Posterior cingulate gyrus (tissue), 11 donors: ENCODE measurements around the gene TAPBP.
A peak's percentile ranks its signal among the peaks of the same experiment; 100 is the strongest.
"Not testable (repeated sequence)": the region's sequence is repeated elsewhere in the genome, so short reads cannot be mapped to it uniquely, and the experiment has no call there.

Experiments used
- DNase-seq, 10 donors: peaks; one replicate each; pipeline versions ENCODE4 v3.0.0 to v3.0.0-alpha.2; 2020 to 2021; ENCODE audit warnings: mixed read lengths in 3 of 10
- intact Hi-C: fragments of 100-400 bp; cut with DNase I; formaldehyde crosslinking; loops from one replicate; pipeline ENCODE4 v1.15.1; 2023

The TAPBP gene

GRCh38 chr6:33279971-33280511, 33.8 kb downstream of the TAPBP start:
- intact Hi-C loops, result no loop called here

DNA sequence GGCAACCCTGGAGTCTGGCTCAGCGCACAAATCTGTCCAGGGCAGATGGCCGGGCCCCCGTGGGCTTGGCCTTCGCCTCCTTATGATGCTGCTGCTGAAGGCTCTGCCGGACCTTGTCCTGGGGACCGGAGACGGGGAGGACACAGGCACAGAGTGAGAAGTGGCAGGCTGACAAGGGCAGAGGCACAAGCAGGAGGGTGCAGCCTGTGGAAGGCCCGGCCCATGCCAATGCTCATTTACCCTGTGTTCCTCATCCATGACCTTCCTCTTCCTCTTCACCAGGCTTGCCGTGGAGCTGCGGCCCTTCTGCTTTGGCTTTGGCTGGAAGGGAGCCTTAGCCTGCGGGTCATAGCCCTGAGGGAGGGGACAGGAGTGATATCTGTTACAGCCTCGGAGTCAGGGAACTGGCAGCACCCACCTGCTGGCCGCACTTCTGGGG, 34.6 kb downstream of the TAPBP start:
- no peak for DNase-seq
- intact Hi-C loops, result no loop called here

More at GRCh38 chr6:33279971-33280511, 33.8 kb downstream of the TAPBP start:
- no peak for DNase-seq

DNA sequence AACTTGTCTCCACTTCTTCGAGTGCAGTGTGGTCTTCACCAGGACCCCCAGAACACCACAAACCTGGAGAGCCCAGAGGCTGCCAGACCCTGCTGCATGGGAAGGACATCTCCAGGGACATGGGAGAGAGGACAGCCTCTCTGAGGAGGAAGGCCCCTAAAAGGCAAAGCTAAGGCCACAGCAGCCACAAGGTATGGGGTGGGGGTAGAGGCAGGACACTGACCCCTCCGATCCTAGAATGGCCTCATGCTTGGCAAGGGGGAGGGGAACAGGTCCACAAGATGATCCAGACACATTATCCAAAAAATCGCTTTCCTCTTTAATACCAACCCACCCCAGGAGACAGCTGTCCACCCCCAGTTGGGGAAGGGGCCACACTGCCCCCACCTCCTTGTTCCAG, 35.1 kb downstream of the TAPBP start:
- intact Hi-C loops, result no loop called here

DNA sequence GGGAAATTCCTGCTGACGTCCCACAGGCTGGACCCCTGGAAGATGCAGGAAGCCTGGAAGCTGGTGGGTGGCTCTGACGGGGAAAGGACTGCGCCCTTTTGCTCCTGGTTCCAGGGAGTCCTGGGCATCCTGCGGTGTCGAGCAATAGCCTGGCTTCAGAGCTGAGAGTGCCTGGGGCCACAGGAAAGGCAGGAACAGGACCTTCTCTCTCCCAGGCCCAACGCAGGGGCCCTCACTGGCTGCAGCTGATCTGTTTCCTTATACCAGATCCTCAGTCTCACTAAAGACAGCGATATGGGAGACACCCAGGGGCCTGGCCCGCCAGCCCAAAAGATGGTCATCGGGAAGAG, 35.5 kb downstream of the TAPBP start:
- intact Hi-C loops, result no loop called here
- no peak for DNase-seq

More for the DNA sequence above, 35.1 kb downstream of the TAPBP start:
- no peak for DNase-seq

- DNase-seq, result peak in 3 of 10 donors; percentile 73 to 84 (median 84)
- intact Hi-C loops, result no loop called here
Measured at GRCh38 chr6:33277663-33278391, 36.1 kb downstream of the TAPBP start.

- DNase-seq, result peak; percentile 28 to 93 (median 54)
- intact Hi-C loops, result no loop called here
Measured at GRCh38 chr6:33276864-33277662, 36.8 kb downstream of the TAPBP start, which contains the start of gene B3GALT4. Gene B3GALT4, plus strand, starts transcription at chr6:33277123. Its CDS starts 297 bp downstream, at chr6:33277420.

DNA sequence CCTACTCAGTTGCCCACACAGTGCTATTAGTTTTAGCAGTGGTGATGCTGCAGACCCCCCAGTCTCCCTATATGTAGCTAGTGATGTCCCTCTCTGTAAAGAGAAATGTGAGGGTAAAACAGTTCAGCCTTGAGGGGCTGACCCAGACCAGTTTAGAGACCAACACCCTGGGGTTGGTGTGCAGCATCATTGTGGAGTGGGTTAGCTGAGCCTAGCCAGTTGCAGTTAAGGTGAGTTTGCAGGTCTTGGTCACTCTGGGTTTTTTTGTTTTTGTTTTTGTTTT, 37.4 kb downstream of the TAPBP start:
- DNase-seq, result no peak
- intact Hi-C loops, result no loop called here

DNA sequence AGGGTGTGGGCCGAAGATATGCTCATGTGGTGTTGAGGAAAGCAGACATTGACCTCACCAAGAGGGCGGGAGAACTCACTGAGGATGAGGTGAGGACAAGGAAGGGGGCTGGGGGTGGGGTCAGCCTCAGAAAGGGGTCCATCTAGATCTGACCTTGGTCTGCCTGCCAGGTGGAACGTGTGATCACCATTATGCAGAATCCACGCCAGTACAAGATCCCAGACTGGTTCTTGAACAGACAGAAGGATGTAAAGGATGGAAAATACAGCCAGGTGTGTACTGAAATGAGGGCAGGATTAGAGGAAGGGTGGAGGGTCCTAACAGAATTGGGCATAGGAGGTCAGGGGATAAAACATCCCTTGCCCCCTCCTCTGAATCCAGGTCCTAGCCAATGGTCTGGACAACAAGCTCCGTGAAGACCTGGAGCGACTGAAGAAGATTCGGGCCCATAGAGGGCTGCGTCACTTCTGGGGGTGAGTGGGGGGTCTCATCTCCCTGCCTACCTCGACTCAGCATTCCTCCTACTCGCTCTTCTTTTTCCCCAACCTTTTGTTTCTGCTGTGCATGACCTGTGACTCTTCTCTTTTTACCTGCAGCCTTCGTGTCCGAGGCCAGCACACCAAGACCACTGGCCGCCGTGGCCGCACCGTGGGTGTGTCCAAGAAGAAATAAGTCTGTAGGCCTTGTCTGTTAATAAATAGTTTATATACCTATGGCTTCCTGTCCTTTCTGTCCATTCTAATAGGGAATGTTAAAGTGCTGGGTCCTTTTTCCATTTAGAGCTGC, 37.9 kb downstream of the TAPBP start:
- DNase-seq, intact Hi-C loops: not testable (repeated sequence)

- DNase-seq, result no peak
- intact Hi-C loops, result no loop called here
Measured at GRCh38 chr6:33273924-33274902, 39.7 kb downstream of the TAPBP start.

DNA sequence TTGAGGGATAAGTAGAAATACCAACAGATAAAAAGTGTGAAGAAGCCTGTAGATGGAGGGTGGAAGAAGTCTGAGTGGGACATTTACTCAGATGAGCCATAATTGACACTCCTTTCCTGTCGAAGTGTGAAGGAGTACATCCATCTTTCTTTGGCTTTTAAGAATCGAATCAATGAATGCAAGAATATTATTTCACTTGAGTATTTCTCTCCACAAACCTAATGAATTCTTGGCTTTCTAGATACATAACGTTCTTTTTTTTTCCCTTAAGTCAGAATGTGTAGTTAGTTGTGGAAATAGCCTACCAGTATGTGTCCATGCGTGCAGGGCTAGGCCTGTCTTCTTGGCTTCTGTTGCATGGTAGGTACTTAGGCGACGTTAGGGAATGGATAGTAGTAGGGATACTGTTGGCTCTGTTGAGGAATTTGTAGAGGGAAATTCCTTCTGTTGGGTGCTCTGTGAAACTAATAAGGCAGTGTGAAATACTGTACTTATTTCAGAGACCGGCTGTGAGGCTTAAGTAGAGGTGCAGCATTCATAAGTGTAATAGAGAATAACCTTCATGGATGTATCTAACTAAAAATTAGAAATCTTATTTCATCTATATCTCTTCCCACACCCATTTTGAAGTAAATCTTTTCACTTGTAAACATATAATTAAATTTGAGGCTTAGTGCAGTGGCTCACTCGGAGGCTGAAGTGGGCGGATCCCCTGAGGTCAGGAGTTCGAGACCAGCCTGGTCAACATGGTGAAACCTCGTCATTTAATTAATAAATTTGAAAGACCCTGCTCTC, 40.6 kb downstream of the TAPBP start:
- DNase-seq, result no peak
- intact Hi-C loops, result no loop called here

GRCh38 chr6:33272275-33273128, 41.4 kb downstream of the TAPBP start:
- no peak for DNase-seq
- intact Hi-C loops, result loop anchor here (1.0 kb wide), 1 partner anchor 17 kb away; the partner anchor contains the start of genes PFDN6 and WDR46

GRCh38 chr6:33271468-33272274, 42.2 kb downstream of the TAPBP start, which contains the start of the genes RPS18 and VPS52:
Gene RPS18, plus strand, starts transcription at chr6:33272075. Its CDS starts 45 bp downstream, at chr6:33272120.
Gene VPS52, minus strand, starts transcription at chr6:33271876. Its CDS starts 201 bp downstream, at chr6:33271675.
- peak; percentile 87 to 98 (median 92) for DNase-seq
- intact Hi-C loops, result loop anchor here (1.0 kb wide), 1 partner anchor 18 kb away; the partner anchor contains the start of genes PFDN6 and WDR46

DNA sequence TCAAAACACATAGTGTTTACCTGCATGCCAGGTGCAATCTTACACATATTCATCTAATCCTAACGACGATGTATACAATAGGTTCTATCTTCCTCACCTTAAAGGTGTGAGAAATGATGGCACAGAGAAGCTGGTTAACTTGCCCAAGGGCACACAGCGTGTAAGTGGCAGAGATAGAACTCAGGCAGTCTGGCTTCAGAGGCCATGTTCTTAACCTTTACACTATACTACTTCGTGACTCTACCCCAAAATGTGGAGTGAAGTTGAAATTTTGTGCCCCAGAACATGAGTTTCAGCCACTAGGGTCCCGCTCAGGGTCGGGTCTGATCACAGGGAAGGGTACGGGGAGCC, 42.8 kb downstream of the TAPBP start:
- intact Hi-C loops, result no loop called here
- no peak for DNase-seq

DNA sequence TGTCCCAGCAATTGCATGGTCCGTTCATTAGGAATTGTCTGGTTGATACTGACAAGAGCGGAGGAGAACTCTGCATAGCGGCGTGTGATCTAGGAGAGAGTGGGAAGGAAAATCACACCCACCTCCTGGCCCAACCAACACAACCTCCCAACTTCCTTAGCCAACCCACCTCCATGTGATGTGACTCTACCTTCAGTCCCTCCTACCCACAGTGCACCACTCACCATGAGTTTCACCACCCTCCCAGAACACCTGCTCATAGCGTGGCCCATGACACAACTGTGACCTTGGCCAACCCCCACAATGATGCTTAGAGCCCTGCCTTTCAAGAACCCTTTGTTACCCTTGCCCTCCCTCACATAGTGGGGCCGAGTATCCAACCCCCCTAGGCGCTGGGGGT, 49.9 kb downstream of the TAPBP start:
- intact Hi-C loops, result no loop called here
- DNase-seq, result no peak

DNA sequence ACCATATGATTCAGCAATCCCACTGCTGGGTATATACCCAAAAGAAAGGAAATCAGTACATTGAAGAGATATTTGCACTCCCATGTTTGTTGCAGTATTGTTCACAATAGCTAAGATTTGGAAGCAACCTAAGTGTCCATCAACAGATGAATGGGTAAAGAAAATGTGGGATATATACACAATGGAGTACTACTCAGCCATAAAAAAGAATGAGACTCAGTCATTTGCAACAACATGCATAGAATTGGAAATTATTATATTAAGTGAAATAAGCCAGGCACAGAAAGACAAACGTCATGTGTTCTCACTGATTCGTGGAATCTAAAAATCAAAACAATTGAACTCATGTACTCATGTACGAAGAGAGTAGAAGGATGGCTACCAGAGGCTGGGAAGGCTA, 51.4 kb downstream of the TAPBP start:
- DNase-seq, intact Hi-C loops: not testable (repeated sequence)

GRCh38 chr6:33259032-33259431, 54.8 kb downstream of the TAPBP start:
- DNase-seq, result no peak
- intact Hi-C loops, result no loop called here

- no peak for DNase-seq
- intact Hi-C loops, result no loop called here
Measured at GRCh38 chr6:33254591-33254990, 59.3 kb downstream of the TAPBP start.
